OCI-LY3 (cell line): ENCODE results near the gene SND1.

Experiments used
- CTCF ChIP-seq: fragments of 200-600, 300-600 bp; sonication (generic); IDR thresholded peaks from 2 replicates; pipeline ENCODE4 v1.5.1; 2014; ENCODE audit warnings: antibody characterized with exemption, low read length, low read depth
- EZH2phosphoT487 ChIP-seq: fragments of 200-600 bp; shearing (Covaris generic); IDR thresholded peaks from 2 replicates; pipeline ENCODE4 v1.6.1; 2018; ENCODE audit warnings: antibody characterized with exemption, mixed run types, low read depth

DNA sequence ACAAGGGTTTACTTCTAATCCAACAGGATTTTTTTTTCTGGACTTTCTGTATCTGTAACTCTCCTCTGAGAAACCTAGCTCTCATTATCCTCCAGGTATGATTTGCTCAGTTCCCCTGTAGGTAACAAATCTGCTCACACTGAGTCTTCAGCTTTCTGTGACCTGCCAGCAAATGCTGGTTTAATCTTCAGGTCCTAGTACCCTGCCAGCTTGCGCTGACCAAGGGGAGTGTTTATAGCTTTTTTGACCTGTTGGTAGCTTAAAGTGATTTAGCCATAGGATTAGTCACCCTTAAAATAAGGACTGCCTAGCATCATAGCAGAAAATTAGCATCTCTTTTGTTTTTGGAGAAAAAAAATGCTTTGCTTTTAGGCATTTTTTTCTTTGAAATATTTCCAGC, 22.4 kb downstream of the SND1 start:
- TF ChIP-seq CTCF (no peak), EZH2phosphoT487 (no peak)
